Suprapubic skin (tissue), 3 donors: ENCODE measurements around the gene TFDP1.

ENCODE experiments used
- CTCF ChIP-seq, 2 donors: fragments of 200-600 bp in 1 of 2; fragments of 450-650 bp in 1 of 2; sonication (generic) in 1 of 2; IDR thresholded peaks; one replicate each; pipeline ENCODE4 v1.5.1; 2016 to 2019; ENCODE audit warnings: antibody characterized with exemption in 2 of 2, mild to moderate bottlenecking in 1 of 2, moderate library complexity in 1 of 2
- EP300 ChIP-seq: sonication (generic); formaldehyde crosslinking; IDR thresholded peaks from one replicate; pipeline ENCODE4 v1.6.1; 2017; ENCODE audit warnings: antibody characterized with exemption
- POLR2A ChIP-seq, 2 donors: fragments of 450-650 bp; IDR thresholded peaks; one replicate each; pipeline ENCODE4 v1.6.1; 2017; ENCODE audit warnings: antibody characterized with exemption in 2 of 2, mild to moderate bottlenecking in 2 of 2, moderate library complexity in 2 of 2

- TF ChIP-seq POLR2A (IDR thresholded peaks at IDR 0.05) (no peak), CTCF (IDR thresholded peaks at IDR 0.05) (no peak), EP300 (no peak)
Observed at GRCh38 chr13:113624235-113624587, 39.7 kb downstream of the TFDP1 start.
